Stimulated activated CD8-positive, alpha-beta memory T cell treated with anti-CD3 and anti-CD28 coated beads, Interleukin-12 subunit alpha, Interleukin-12 subunit beta, amount 100 ng/mL, for 1 hour (primary cell): ENCODE measurements around the gene RALGAPA2.

Experiments used
- DNase-seq: peaks from one replicate; pipeline ENCODE4 v3.0.0-alpha.2; 2020; ENCODE audit warnings: low read depth

The RALGAPA2 gene

GRCh38 chr20:20630551-20630950 lies 81.9 kb downstream of the RALGAPA2 start:
- no peak for DNase-seq

GRCh38 chr20:20629556-20630188 lies 82.8 kb downstream of the RALGAPA2 start:
- no peak for DNase-seq

- DNase-seq: no peak
Measured at GRCh38 chr20:20628314-20628713, 84.1 kb downstream of the RALGAPA2 start.

GRCh38 chr20:20627471-20627870 lies 85.0 kb downstream of the RALGAPA2 start:
- DNase-seq: no peak

GRCh38 chr20:20624914-20625313 lies 87.5 kb downstream of the RALGAPA2 start:
- DNase-seq: no peak

GRCh38 chr20:20621195-20621594 lies 91.2 kb downstream of the RALGAPA2 start:
- DNase-seq: no peak

- no peak for DNase-seq
Measured at GRCh38 chr20:20614391-20614790, 98.1 kb downstream of the RALGAPA2 start.

- DNase-seq: no peak
Measured at GRCh38 chr20:20612251-20612650, 100.2 kb downstream of the RALGAPA2 start.

- no peak for DNase-seq
Measured at GRCh38 chr20:20611167-20611566, 101.3 kb downstream of the RALGAPA2 start.

GRCh38 chr20:20609522-20609921 lies 102.9 kb downstream of the RALGAPA2 start:
- DNase-seq: no peak

GRCh38 chr20:20608641-20609040 lies 103.8 kb downstream of the RALGAPA2 start:
- no peak for DNase-seq

- no peak for DNase-seq
Measured at GRCh38 chr20:20608041-20608440, 104.4 kb downstream of the RALGAPA2 start.

- DNase-seq: no peak
Measured at GRCh38 chr20:20606881-20607280, 105.6 kb downstream of the RALGAPA2 start.

- DNase-seq: no peak
Measured at GRCh38 chr20:20606050-20606449, 106.4 kb downstream of the RALGAPA2 start.

GRCh38 chr20:20604907-20605306 lies 107.5 kb downstream of the RALGAPA2 start:
- DNase-seq: no peak

- DNase-seq: no peak
Measured at GRCh38 chr20:20604357-20604756, 108.1 kb downstream of the RALGAPA2 start.

- DNase-seq: no peak
Measured at GRCh38 chr20:20603339-20603990, 109.0 kb downstream of the RALGAPA2 start.

- DNase-seq: no peak
Measured at GRCh38 chr20:20597966-20598365, 114.5 kb downstream of the RALGAPA2 start.

- no peak for DNase-seq
Measured at GRCh38 chr20:20594171-20594530, 118.3 kb downstream of the RALGAPA2 start.

GRCh38 chr20:20593447-20594170 lies 118.8 kb downstream of the RALGAPA2 start:
- no peak for DNase-seq

- DNase-seq: no peak
Measured at GRCh38 chr20:20585146-20585545, 127.3 kb downstream of the RALGAPA2 start.

GRCh38 chr20:20582734-20583133 lies 129.7 kb downstream of the RALGAPA2 start:
- no peak for DNase-seq

- no peak for DNase-seq
Measured at GRCh38 chr20:20580139-20580538, 132.3 kb downstream of the RALGAPA2 start.
